K562 (cell line): ENCODE measurements around the gene IL24. TPM values are rescaled to one million over a fixed set of nuclear protein-coding genes. Genes with fewer than 3 reads are reported as not detected.

ENCODE experiments used
- CEBPZ ChIP-seq: fragments of 150-350 bp; IDR thresholded peaks from 2 replicates; pipeline ENCODE4 v1.6.1; 2014; ENCODE audit warnings: low read depth, mild to moderate bottlenecking, low read length, borderline replicate concordance
- CHD7 ChIP-seq: fragments of 200-600 bp; sonication (generic); IDR thresholded peaks from one replicate; pipeline ENCODE4 v1.6.1; 2012; ENCODE audit warnings: mild to moderate bottlenecking, low read depth, low read length, inconsistent platforms
- HNRNPH1 ChIP-seq: fragments of 200-400 bp; formaldehyde crosslinking; optimal IDR thresholded peaks from 2 replicates; pipeline ENCODE3; 2017; ENCODE audit warnings: low read depth, mild to moderate bottlenecking, low read length, moderate library complexity
- HNRNPLL ChIP-seq: fragments of 200-400 bp; formaldehyde crosslinking; IDR thresholded peaks from 2 replicates; pipeline ENCODE4 v1.6.1; 2017; ENCODE audit warnings: low read length, low read depth, mild to moderate bottlenecking; ENCODE audit not compliant: poor library complexity, severe bottlenecking
- SREBF1 ChIP-seq: fragments of 150-350 bp; IDR thresholded peaks from 2 replicates; pipeline ENCODE4 v1.6.1; 2014; ENCODE audit warnings: antibody characterized with exemption, low read depth, low read length, borderline replicate concordance
- ZFP1 ChIP-seq: fragments of 450-650 bp; formaldehyde crosslinking; IDR thresholded peaks from 2 replicates; pipeline ENCODE4 v1.4.0; 2020; ENCODE audit warnings: mild to moderate bottlenecking, mixed read lengths
- ZNF12 ChIP-seq: sonication (generic); formaldehyde crosslinking; IDR thresholded peaks from 2 replicates; pipeline ENCODE4 v1.4.0; 2020; ENCODE audit warnings: mild to moderate bottlenecking, missing genetic modification reagents
- ZNF217 ChIP-seq: sonication (generic); formaldehyde crosslinking; IDR thresholded peaks from 2 replicates; pipeline ENCODE4 v1.8.0; 2022; ENCODE audit warnings: mild to moderate bottlenecking, missing genetic modification reagents
- polyA plus RNA-seq, 8 experiments: library from polyadenylated mRNA; depleted of rRNA in 4 of 8; stranded (reverse) in 5 of 8; unstranded in 3 of 8; fragments of >200 nt; fragmentation: Nextera tagmentation in 2 of 8; fragmentation: Illumina TruSeq in 1 of 8; extraction: Ambion mirVana in 2 of 8; extraction: Trizol in 1 of 8; gene quantifications; 2 replicates each; pipeline versions ENCODE4 v1.2.1 to v1.2.3, GENCODE V29; 2011 to 2014; ENCODE audit warnings: inconsistent platforms in 1 of 8, missing spikeins in 1 of 8
- total RNA-seq, 7 experiments: library from RNA; depleted of rRNA in 6 of 7; stranded (reverse); fragments of >200 nt in 6 of 7; fragmentation: Illumina TruSeq in 2 of 7; extraction: Trizol in 2 of 7; gene quantifications; 2 replicates each; pipeline versions ENCODE4 v1.2.1 to v1.2.3, GENCODE V29; 2011 to 2021; ENCODE audit warnings: low replicate concordance in 1 of 7

IL24 gene
- total and polyA plus RNA-seq, 9 of the 15 experiments (the other 6 are each of a cell fraction or from before 2014, with no cell fraction given): 0.04 to 0.19 TPM; not detected in 7

GRCh38 chr1:206895325-206895724, 1.9 kb upstream of the IL24 start (continued):
- TF ChIP-seq CEBPZ: no peak
- no peak for TF ChIP-seq CHD7
- no peak for TF ChIP-seq HNRNPLL
- no peak for TF ChIP-seq ZNF12
- no peak for TF ChIP-seq SREBF1
- TF ChIP-seq ZFP1 (CRISPR knock-in tag): no peak
- no peak for TF ChIP-seq HNRNPH1
- no peak for TF ChIP-seq ZNF217 (CRISPR knock-in tag)
